ENCODE data around the gene DMAC2L.

Gene DMAC2L

DNA sequence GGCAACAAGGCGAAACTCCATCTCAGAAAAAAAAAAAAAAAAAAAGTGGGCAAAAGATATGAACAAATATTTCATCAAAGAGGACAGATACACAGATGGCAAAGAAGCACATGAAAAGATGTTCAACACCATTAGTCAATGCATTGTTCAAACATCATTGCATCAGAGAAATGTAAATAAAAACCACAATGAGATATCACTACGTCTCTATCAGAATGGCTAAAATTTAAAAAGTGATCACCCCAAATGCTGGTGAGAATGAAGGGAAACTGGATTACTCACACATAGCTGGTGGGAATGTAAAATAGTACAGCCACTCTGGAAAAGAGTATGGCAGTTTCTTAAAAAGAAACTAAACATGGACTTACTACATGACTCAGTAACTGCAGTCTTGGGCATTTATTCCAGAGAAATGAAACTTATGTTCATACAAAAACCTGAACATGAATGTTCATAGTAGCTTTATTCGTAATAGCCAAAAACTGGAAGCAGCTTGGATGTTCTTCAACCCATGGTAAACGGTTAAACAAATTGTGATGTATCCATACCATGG, 3.7 kb upstream of the DMAC2L start:
- Histone ChIP-seq H3K4me2 (ENCODE audit: low read depth, low read length) (no peak overlapping the region), H2AFZ (ENCODE audit: low read length) (no peak overlapping the region)

GRCh38 chr14:50310445-50310844, 1.7 kb upstream of the DMAC2L start:
- H4K20me1 ChIP-seq (ENCODE audit: insufficient read depth, low read length): no peaks in the 10 kb centered on the region
- no peak overlapping the region for H3K4me2 ChIP-seq (ENCODE audit: low read depth, low read length)
- no peaks in the 10 kb centered on the region for H3K9me3 ChIP-seq (replicated peaks; ENCODE audit: insufficient read depth, low read length)
- H3K9ac ChIP-seq (ENCODE audit: low read length): no peak overlapping the region
- H3K4me1 ChIP-seq (ENCODE audit: low read length): peaks cover 6% of the 10 kb centered on the region; the same call in 1 of the 2 replicates
- H3K9me2 ChIP-seq (replicated peaks; ENCODE audit: insufficient read depth, low read length): no peaks in the 10 kb centered on the region
- no peak for TF ChIP-seq EZH2phosphoT487 (IDR thresholded peaks at IDR 0.05; ENCODE audit: low read length)
- TF ChIP-seq EZH2 (optimal IDR thresholded peaks at IDR 0.05; ENCODE audit: low read depth, low read length): no peak
- no peak for TF ChIP-seq CTCF (IDR thresholded peaks at IDR 0.05; ENCODE audit: low read length)
- H3K27ac ChIP-seq (ENCODE audit: low read length): no peak overlapping the region
- no peak for DNase-seq
- H3K27me3 ChIP-seq (replicated peaks; ENCODE audit: insufficient read depth, low read length): no peaks in the 10 kb centered on the region
- H3K4me3 ChIP-seq (ENCODE audit: low read length): no peak overlapping the region
- H2AFZ ChIP-seq (ENCODE audit: low read length): no peak overlapping the region
- no peaks in the 10 kb centered on the region for H3K36me3 ChIP-seq (replicated peaks; ENCODE audit: insufficient read depth, low read length)
- H3F3A ChIP-seq (ENCODE audit: insufficient read depth, low read length): 0 out of 2 replicates have a peak, but pooled peaks cover 3% of the 10 kb centered on the region
- peaks cover 12% of the 10 kb centered on the region for H3K79me2 ChIP-seq (ENCODE audit: low read length)

More for the DNA sequence above, 3.7 kb upstream of the DMAC2L start:
- no peaks in the 10 kb centered on the region for H3K9me2 ChIP-seq (replicated peaks; ENCODE audit: insufficient read depth, low read length)
- H3K27me3 ChIP-seq (replicated peaks; ENCODE audit: insufficient read depth, low read length): no peaks in the 10 kb centered on the region
- no peak for DNase-seq
- no peak overlapping the region for H3K27ac ChIP-seq (ENCODE audit: low read length)
- H3K9me3 ChIP-seq (replicated peaks; ENCODE audit: insufficient read depth, low read length): no peaks in the 10 kb centered on the region
- H3K79me2 ChIP-seq (ENCODE audit: low read length): peaks cover 10% of the 10 kb centered on the region
- H3K9ac ChIP-seq (ENCODE audit: low read length): no peak overlapping the region
- no peak overlapping the region for H3K4me3 ChIP-seq (ENCODE audit: low read length)
- no peak for TF ChIP-seq CTCF (IDR thresholded peaks at IDR 0.05; ENCODE audit: low read length)
- TF ChIP-seq EZH2 (optimal IDR thresholded peaks at IDR 0.05; ENCODE audit: low read depth, low read length): no peak
- TF ChIP-seq EZH2phosphoT487 (IDR thresholded peaks at IDR 0.05; ENCODE audit: low read length): no peak
- 0 out of 2 replicates have a peak, but pooled peaks cover 3% of the 10 kb centered on the region for H3F3A ChIP-seq (ENCODE audit: insufficient read depth, low read length)
- H4K20me1 ChIP-seq (ENCODE audit: insufficient read depth, low read length): no peaks in the 10 kb centered on the region
- H3K36me3 ChIP-seq (replicated peaks; ENCODE audit: insufficient read depth, low read length): no peaks in the 10 kb centered on the region
- peaks cover 5% of the 10 kb centered on the region; the same call in 1 of the 2 replicates for H3K4me1 ChIP-seq (ENCODE audit: low read length)

DNA sequence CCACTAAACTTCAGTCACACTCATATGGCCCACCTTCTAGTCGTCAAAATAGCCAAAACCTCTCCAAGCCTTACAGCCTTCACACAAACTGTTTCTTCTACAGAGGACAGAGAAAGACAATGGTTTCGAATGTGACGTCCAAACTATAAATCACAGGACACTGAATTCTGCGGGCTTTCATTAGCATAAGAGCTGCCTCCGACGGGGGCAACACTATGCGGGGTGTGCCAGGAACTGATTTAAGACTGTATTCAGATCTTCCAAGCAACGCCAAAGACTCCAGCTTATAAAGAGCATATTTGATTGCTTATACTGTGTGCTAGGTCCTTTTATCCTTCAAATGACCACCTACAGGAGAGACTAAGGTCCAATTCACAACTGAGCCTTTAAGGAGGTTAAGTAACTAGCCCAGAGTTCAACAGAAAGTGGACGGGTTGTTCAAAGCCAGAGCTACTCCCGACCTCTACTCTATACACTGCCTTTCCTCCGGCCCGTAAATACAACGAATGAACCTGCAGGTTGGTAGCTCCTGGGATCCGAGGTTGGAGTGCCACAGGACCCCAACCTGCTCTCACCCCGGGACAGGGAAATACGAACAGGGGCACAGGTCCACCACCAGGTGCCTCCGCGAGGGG, 670 bp upstream of the DMAC2L start:
- peak overlapping the region; percentile 87 for H3K4me2 ChIP-seq (ENCODE audit: low read depth, low read length)
- no peaks in the 10 kb centered on the region for H3K9me2 ChIP-seq (replicated peaks; ENCODE audit: insufficient read depth, low read length)
- H3K27ac ChIP-seq (ENCODE audit: low read length): peak overlapping the region; percentile 74; the same call in 1 of the 2 replicates
- no peaks in the 10 kb centered on the region for H3K27me3 ChIP-seq (replicated peaks; ENCODE audit: insufficient read depth, low read length)
- H3K9ac ChIP-seq (ENCODE audit: low read length): peak overlapping the region; percentile 61; the same call in 1 of the 2 replicates
- TF ChIP-seq EZH2 (optimal IDR thresholded peaks at IDR 0.05; ENCODE audit: low read depth, low read length): no peak
- TF ChIP-seq EZH2phosphoT487 (IDR thresholded peaks at IDR 0.05; ENCODE audit: low read length): no peak
- peak; percentile 42; the same call in 1 of the 2 replicates for TF ChIP-seq CTCF (IDR thresholded peaks at IDR 0.05; ENCODE audit: low read length)
- no peaks in the 10 kb centered on the region for H3K9me3 ChIP-seq (replicated peaks; ENCODE audit: insufficient read depth, low read length)
- H3K36me3 ChIP-seq (replicated peaks; ENCODE audit: insufficient read depth, low read length): no peaks in the 10 kb centered on the region
- H3F3A ChIP-seq (ENCODE audit: insufficient read depth, low read length): 0 out of 2 replicates have a peak, but pooled peaks cover 3% of the 10 kb centered on the region
- DNase-seq: no peak
- peak overlapping the region; percentile 75 for H2AFZ ChIP-seq (ENCODE audit: low read length)
- H3K4me1 ChIP-seq (ENCODE audit: low read length): peaks cover 6% of the 10 kb centered on the region; the same call in 1 of the 2 replicates
- no peaks in the 10 kb centered on the region for H4K20me1 ChIP-seq (ENCODE audit: insufficient read depth, low read length)
- peaks cover 12% of the 10 kb centered on the region for H3K79me2 ChIP-seq (ENCODE audit: low read length)
- peak overlapping the region; percentile 84 for H3K4me3 ChIP-seq (ENCODE audit: low read length)
